HG03565 (cell line): ENCODE results near the gene ZNF366.

Experiments used
- ATAC-seq: cut with Tn5 transposase; IDR thresholded peaks from one replicate; pipeline ENCODE4 v1.9.1; 2021; ENCODE audit warnings: mild to moderate bottlenecking, moderate library complexity; ENCODE audit not compliant: unreplicated experiment

The ZNF366 gene, protein sequence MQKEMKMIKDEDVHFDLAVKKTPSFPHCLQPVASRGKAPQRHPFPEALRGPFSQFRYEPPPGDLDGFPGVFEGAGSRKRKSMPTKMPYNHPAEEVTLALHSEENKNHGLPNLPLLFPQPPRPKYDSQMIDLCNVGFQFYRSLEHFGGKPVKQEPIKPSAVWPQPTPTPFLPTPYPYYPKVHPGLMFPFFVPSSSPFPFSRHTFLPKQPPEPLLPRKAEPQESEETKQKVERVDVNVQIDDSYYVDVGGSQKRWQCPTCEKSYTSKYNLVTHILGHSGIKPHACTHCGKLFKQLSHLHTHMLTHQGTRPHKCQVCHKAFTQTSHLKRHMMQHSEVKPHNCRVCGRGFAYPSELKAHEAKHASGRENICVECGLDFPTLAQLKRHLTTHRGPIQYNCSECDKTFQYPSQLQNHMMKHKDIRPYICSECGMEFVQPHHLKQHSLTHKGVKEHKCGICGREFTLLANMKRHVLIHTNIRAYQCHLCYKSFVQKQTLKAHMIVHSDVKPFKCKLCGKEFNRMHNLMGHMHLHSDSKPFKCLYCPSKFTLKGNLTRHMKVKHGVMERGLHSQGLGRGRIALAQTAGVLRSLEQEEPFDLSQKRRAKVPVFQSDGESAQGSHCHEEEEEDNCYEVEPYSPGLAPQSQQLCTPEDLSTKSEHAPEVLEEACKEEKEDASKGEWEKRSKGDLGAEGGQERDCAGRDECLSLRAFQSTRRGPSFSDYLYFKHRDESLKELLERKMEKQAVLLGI

DNA sequence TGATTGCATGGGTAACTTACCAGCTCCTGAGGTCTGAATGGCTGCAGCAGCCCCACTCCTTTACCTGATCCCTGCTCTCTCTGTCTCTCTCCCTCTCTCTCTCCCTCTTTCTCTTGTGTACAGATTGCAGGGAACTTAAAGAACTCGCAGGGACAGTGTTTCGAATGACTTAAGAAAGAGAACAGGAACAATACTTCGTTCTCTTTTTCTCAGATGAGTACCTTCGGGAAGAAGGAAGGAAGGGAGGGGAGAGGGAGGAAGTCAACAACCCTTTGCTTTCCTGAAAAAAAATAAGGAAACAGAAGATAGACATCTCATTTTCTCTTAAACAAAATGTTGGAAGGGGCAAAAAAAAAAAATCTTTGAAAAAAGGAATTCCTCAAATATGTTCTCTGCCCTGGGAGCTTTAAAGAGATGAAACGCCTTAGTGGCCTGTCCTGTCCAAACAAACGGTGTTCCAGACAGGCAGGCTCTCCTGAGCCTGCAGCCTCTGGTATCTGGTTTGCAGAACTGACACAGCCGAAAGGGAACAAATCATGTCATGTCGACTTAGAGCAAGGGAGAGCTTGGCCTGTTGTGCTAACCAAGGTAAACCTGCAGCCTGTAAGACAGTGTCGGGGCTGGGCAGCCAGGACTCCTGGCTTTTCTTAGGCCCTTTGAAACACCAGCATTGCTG lies at the start of gene ZNF366:
TSS of gene ZNF366 (minus strand) at position 180 of the 676 bp plus-strand sequence. CDS start 45,914 bp downstream, outside the sequence.
- ATAC-seq = no peak

DNA sequence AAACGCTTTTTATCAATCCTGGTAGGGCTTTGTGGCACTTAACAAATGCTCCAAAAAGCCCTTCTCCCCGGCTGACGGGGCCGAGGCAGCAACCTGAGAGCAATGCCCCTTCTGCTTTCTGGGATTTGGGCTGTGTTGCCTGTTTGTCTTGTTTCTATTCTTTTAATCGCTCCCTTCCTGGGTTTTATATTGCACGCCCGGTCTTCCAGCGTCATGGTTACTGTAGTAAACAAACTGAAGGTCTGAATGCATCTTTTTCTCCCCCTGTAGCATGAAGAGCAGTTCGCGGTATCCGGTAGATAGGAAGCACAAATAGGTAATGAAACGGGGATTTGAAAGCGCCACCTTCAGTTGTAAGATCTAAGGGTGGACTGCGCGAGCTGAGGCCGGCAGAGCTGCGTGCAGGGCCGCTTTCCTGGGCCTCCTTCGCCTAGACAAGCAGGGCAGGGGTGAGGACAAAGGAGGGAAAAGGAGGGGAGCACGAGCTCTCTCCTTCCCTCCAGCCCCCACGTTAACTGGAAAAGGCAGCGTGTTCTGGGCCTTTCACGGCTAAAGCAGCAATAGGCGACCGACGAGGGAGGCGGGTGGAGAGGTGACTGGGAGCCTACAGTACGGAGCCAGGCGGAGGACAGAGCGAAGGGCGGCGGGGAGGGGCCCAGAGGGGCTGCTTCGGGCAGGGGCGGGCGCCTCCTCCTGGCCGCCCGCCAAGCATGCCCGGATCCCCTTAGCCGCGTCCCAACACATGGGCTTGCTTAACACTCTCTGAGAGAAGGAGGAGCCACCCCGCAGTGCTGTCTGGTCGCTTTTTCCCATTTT lies 49.3 kb upstream of the ZNF366 start:
- peak; percentile 53 for ATAC-seq

DNA sequence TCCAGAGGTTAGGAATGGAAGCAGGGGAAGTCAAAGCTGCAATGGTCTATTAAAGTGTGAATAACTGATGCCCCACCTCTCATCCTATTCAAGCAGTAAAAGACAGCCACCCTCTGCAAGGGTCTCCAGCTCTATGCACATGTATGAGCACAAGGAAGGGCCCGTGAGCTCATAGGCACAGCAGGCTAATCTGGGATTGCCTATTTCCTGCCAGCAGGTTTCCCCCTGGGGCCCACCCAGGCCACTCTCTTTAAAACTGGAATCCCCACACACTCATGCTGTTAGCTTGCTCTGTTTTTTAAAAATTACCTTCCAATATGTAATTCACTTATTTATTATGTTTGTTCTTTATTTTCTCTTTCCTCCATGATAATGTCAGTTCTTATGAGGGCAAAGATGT lies 48.7 kb upstream of the ZNF366 start:
- ATAC-seq = no peak

DNA sequence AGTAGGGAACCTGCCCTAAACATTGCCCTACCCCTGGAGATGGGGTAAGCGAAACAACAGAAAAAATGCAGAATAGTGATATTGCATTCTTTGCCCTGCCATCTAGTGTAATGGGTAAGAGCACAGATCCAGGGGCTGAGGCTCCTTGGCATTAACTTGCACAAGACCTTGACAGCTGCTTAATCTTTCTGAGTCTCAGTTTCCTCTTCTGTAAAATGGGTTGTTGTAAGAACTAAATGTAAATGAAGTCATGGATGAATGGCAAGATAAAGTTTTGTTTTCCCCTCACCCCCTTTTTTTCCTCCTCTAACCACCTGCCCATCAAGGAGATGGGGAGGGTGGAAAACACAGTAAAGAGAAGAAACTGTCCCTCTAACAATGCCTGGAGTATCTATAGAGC lies 47.7 kb upstream of the ZNF366 start:
- ATAC-seq = no peak

DNA sequence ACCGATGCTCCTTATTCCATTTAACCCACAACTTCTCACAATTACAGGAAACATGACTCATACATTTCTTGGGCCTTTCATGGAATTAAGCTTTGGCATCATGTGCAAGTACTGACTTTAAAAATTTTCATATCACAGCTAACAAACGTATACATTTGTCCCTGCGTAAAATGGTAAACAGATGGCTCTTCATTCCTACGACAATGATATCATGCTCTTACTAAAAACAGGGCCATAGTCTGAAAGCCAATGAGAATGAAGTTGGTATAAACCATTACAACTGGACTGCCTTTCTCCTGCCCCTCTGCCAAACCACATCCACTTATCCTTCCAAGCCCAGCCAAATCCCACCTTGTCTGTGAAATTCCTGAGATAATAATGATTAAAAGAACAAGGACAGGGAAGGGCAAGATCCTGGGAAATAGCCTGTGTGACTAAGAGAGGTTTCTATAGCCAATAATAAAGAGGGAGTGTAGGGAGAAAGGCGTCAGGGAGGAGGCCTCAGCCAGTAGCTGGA lies 44.9 kb upstream of the ZNF366 start:
- ATAC-seq = no peak

DNA sequence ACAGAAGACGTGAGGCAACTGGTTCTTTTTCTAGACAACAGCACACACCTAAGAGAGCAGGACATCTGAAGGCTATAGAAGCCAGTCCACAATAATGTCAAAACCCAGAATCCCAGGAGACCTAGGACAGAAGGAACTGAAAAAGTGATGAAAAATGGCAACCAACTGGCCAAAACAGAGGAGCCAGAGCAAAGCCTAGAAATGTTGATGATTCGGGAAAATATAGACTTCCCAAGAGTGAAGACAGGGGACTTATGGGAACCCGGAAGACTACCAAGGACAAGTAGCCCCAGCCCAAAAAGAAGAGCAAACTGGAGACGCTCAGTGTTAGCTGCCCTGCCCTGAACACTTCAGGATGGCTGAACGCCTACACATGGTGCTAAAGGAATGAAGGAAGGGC lies 43.4 kb upstream of the ZNF366 start:
- ATAC-seq = no peak

DNA sequence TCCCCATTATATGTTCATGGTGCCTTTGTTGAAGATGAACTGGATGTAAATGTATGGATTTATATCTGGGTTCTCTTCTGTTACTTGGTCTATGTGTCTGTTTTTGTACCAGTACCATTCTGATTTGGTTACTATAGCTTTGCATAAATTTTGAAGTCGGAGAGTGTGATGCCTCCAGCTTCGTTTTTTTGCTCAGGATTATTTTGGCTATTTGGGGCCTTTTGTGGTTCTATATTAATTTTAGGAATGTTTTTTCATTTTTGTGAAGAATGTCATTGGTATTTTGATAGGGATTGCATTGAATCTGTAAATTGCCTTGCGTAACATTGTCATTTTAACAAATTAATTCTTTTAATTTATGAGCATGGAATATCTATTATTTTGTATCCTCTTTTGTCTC lies 36.6 kb upstream of the ZNF366 start:
- ATAC-seq = no peak

DNA sequence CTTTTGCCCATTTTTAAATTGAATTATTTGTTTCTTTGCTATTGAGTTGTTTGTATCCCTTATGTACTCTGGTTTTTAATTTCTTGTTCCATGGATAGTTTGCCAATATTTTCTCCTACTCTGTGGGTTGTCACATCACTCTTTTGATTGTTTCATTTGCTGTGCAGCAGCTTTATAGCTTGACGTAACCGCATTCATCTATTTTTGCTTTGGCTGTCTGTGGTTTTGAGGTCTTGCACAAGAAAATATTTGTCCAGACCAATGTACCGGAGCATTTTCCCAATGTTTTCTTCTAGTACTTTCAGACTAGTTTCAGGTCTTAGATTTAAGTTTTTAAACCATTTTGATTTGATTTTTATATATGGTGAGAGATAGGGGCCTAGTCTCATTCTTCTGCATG lies 36.2 kb upstream of the ZNF366 start:
- ATAC-seq = no peak

DNA sequence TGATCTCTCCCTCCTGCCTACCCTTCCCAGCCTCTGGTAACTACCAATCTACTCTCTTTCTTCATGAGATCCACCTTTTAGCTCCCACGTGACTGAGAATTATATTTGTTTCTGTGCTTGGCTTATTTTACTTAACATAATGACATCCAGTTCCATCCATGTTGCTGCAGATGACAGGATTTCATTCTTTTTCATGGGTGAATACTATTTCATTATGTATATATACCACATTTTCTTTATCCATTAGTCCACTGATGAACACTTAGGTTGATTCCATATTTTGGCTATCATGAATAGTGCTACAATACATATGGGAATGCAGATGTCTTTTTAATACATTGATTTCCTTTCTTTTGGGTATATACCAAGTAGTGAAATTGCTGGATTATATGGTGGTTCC lies 35.5 kb upstream of the ZNF366 start:
- no peak for ATAC-seq

DNA sequence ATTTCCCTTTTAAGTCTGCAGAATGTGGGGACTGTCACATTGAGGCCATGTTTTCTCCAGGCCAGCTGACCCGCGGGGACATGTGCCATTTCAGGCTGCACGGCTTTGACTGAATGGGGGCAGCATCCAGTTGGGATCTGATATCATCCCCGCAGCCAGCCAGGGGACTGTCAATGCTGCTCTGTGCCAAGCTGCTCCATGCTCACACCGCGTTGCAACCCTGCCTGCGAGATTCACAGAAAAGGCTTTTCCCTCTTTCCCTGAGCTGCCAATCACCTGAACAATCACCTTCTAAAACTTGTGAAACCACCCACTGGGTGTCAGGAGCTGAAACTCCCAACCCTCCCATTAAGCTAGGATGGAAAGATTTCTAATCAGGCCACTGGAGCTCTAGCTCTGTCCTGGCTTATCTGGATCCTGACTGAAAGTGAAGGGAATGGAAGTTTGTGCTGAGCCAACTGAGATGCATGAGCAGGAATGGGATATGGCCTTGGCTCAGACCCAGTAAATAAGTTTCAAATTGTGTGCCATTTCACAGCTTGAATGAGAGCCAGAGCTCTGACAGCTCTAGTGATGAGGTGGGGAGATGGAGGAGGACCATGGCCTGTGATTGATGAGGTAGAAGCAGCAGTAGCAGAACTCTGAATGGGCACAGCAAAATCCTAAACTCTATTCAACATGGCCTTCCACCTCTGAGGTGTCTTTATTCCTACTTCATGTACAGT lies 34.5 kb upstream of the ZNF366 start:
- no peak for ATAC-seq

DNA sequence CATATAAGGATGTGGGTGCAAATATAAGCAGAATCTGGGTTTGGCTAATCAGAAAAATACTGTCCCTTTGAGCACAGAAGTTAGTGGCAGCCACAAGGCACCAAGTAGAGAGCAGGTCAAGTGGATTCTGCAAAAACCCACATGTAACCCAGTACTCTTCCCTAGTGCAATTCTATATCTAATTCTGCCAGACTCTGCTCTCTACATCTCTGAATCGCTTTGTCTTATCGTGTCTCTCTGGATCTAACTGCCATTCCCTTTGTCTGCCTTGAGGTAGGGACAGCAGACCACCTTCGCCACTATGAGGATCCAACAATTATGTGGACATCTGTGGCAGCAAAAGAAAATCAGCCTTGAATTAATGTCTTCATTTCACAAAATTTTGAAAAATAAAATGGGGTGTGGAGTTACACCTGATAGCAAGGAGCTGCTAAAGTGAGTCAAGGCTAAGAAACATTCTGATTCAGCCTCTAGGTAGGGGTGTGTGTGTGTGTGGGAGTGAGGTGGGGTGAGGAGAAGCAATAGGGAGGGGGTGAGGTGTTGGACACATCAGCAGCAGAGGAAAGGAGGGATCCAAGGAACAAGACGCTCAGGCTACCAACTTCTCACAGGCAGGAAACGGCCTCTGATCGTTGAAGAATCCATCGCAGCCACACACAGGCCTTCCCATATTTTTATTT lies 33.7 kb upstream of the ZNF366 start:
- no peak for ATAC-seq

DNA sequence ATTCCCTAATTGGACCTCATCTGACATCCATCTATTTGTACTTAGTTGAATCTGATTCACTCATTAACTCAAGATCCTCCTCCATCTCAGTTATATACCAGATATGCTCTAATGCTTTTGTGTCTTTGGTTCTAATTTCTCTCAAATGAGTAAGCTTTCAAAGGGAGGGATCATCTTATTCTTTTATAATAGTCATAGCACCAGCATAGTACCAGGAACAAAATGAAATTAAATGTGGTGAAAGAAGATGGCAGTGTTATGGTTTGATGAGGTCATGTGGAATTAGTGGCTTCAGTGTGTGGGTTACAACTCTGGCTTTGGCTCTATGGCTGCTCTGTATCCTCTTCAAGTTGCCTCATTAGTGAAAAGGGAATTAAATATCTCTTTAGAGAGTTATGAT lies 32.5 kb upstream of the ZNF366 start:
- no peak for ATAC-seq

DNA sequence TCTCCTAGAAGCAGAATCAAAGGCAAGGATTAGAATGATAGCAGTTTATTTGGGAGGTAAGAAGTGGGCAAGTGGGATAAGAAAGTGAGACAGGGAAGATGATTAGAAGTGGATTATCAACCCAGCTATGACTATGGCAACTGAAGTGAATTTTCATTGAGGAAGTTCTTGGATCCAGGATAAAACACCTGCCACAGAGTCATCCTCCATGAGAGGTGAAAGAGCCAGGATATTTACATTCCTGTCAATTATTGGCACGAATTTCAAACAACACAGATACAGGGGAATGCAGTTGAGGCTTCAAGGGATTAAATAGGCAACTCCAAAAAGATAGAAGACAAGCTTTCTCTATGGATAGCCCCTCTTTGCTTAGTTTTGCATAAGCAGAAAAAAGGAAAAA lies 31.8 kb upstream of the ZNF366 start:
- ATAC-seq = no peak

DNA sequence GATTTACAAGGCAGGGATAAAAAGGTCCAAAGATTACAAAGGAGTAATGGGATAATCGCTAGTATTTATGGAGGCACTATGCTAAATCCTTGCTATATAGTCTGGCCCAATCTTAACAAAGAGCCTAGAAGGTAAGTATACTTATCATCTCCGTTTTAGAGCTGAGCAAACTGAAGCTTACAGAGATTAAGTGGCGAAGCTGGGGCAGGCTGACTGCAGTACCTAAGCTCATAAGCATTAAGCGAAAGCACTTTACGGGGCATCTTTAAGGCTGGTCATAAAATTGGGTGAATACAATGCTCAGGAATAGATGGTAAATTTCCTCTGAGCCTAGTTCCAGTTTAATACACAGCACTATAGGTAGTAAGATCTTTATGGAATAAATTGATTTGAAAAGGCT lies 30.0 kb upstream of the ZNF366 start:
- ATAC-seq = no peak

DNA sequence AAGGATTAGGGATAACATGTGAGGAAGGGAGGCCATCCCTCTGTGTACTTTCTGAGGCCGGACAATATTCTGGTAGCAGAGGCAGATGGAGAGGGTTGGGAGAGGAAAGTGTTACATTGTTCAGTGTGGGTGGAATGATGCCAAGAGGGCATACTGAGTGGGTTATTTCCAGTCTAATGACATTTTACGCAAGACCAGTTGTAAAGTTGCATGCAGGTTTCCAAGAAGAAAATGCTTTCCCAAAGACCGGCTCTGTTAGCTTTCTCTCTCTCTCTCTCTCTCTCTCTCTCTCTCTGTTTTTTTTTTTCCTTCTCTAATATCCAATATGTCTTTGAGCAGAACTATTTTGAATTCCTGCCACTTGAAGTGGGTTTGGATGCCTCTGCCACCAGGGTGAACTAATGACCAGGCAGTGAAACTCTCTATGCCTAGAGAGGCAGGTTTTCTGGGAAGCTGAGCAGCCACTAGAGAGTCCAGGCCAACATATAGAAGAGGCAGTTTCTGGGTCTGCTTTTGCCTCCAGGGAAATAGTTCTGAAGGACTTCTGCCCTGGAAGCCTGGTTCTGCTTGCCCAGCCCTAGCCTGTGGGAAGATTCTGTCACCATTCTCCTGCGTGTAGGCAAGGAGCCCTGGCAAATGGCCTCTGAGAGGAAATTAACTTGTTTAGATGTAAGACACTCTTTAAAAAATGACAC lies 24.4 kb upstream of the ZNF366 start:
- no peak for ATAC-seq

DNA sequence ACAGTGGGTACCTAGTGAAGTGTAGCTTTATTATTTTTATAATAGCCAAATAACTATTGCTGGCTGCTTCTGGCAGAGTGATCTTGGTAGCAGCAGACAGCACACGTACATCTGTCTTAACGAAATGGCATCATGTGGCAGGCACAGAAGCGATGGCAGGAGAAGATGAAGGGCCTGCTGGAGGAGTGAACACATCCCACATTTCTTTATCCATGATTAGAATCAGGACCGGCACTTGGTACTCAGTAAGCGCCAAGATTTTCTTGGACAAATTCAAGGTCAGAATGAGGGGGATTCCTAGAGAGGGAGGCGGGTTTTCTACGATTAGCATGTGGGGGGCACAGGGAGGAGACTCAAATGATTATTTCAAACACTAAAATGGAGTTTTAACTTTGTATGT lies 23.0 kb upstream of the ZNF366 start:
- no peak for ATAC-seq

DNA sequence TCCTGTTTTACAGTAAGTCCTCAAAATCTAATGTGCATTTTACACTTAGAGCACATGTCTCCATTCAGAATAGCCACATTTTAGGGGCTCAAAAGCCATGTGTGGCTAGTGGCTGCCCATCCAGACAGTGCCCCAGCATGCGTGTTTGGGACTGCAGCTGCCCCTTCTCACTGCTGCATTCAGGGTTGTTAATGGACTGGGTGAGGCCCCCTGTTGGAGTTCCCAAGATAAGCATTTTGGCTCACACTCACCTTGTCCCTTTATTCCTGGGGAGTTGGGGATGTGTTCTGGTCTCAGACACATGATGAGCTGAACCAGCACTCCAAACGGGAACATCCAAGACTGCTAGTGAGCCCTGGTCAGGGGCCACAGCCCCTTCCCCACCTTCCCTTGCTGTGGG lies 22.2 kb upstream of the ZNF366 start:
- no peak for ATAC-seq

DNA sequence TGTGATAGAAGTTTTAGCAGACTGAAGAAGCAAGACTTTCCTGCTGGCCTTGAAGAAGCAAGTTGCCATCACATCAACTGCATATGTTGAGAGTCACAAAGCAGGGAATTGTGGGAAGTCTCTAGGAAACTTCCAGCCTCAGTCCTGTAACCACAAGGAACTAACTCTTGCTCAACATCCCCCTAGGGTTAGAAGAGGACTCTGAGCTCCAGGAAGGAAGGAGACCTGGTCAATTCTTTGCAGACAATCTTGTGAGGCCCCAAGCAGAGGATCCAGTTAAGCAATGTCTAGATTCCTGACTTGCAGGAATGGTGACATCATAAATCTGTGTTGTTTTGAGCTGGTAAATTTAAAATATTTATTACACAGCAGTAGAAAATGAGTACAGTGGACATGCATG lies 18.6 kb upstream of the ZNF366 start:
- ATAC-seq = no peak
